DMS53 treated with DMSO at 0.1 percent for 48 hours (cell line): ENCODE measurements around the gene SNU13.
A peak's percentile ranks its signal among the peaks of the same experiment; 100 is the strongest.
"Not testable (repeated sequence)": the region's sequence is repeated elsewhere in the genome, so short reads cannot be mapped to it uniquely, and the experiment has no call there.

Source experiments
- DNase-seq: peaks from one replicate; lab custom pipeline; 2025; ENCODE audit not compliant: unreplicated experiment; lab: John Stamatoyannopoulos, UW

Gene SNU13

DNA sequence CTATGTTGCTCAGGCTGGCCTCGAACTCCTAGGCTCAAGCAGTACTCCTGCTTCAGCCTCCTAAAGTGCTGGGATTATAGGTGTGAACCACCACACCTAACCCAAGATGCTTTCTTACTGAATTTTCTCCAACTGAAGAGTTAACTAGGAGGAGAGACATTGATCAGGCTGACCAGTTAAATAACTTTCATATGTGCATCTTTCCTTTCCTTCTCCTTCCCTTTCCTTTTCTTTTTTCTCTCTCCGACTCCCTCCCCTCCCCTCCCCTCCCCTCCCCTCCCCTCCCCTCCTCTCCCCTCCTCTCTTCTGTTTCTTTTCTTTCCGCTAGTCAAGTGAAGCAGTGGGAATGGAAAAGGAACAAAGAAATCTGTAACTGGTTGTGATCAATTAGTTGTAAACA, 40.9 kb downstream of the SNU13 start:
- DNase-seq: no peak

DNA sequence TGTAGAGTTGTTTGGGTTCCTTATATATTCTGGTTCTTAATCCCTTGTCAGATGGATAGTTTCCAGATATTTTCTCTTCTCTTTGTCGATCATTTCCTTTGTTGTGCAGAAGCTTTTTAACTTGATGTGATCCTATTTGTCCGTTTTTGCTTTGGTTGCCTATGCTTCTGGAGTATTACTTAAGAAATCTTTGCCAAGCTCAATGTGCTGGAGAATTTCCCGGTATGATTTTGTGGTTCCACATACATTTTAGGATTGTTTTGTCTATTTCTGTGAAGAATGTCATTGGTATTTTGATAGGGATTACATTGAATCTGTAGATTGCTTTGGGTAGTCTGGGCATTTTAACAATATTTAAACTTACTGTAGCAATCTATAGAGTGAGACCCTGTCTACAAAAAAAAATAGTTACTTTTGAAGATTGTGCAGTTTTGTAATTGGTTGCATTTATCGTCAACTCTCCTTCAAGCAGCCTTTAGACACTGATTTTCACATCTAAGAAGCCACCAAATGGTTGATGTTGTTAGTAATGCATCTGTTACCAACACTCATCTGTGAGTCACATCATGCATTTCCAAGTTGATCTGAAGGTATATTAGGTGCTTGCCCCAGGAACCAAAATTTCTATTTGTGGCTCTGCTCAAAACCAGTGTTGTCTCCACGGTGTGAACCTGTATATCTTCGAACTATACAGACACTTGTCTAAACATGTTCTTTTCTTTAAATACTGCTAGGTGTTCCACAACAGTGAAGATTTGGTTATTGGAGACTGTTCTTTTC, 46.1 kb downstream of the SNU13 start:
- DNase-seq: no peak

DNA sequence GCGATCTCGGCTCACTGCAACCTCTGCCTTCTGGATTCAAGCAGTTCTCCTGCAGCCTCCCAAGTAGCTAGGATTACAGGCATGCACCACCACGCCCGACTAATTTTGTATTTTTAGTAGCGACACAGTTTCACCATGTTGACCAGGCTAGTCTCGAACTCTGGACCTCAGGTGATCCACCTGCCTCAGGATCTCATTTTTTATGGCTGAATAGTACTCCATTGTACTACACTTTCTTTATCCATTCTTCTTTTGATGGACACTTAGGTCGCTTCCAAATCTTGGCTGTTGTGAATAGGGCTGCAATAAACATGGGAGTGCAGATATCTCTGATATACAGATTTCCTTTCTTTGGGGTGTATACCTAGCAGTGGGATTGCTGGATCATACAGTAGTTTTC, 46.8 kb downstream of the SNU13 start:
- no peak for DNase-seq

DNA sequence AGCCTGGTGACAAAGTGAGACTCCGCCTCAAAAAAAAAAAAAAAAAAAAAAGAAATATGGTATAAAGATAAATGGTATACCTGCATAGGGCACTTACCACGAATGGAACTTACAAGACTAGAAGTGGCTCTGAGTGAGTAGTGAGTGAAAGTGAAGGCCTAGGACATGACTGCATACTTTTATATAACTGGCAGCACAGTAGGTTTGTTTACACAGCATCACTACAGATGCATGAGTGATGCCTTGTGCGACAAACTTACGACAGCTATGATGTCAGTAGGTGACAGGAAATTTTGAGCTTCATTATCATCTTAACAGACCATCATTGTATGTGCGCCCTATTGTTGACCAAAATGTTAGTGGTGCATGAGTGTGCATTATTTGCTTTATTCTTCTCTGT, 49.9 kb downstream of the SNU13 start:
- peak; percentile 45 for DNase-seq

DNA sequence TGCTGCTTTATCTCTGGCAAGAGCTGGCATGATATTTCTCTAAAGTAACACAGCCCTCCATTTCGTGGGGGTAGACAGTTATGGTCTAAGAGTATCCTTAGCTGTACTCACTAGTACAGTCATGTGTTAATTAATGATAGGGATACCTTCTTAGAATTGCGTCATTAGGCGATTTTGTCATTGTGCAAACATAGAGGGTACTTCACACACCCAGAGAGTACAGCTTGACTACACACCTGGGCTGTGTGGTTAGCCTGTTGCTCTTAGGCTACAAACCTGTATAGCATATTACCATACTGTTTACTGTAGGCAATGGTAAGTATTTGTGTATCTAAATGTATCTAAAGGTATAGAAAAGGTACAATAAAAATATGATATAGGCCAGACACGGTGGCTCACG, 50.5 kb downstream of the SNU13 start:
- peak; percentile 86 for DNase-seq

DNA sequence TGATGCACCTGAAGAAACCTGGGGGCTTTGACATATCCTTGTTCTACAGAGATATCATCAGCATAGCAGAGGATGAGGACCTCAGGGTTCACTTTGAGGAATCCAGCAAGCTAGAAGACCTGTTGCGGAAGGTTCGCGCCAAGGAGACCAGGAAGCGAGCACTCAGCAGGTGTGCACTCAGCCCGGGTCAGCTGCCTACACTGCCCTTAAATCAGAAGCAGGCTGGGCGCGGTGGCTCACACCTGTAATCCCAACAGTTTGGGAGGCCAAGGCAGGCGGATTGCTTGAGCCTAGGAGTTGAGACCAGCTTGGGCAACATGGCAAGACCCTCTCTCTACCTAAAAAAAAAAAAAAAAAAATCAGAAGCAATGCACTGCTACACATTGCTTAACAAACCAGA, 51.0 kb downstream of the SNU13 start:
- not testable (repeated sequence) for DNase-seq

DNA sequence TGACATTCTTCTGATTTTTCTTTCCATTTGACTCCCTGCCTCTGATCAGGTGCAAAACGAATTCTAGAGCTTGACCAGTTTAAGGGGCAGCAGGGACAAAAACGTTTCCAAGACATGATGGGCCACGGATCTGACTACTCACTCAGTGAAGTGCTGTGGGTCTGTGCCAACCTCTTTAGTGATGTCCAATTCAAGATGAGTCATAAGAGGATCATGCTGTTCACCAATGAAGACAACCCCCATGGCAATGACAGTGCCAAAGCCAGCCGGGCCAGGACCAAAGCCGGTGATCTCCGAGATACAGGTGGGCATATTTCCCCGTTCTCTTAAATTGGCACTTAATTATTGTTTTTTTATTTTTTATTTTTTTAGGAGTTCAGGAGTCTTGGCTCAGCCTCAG, 52.2 kb downstream of the SNU13 start:
- DNase-seq: peak; percentile 9

DNA sequence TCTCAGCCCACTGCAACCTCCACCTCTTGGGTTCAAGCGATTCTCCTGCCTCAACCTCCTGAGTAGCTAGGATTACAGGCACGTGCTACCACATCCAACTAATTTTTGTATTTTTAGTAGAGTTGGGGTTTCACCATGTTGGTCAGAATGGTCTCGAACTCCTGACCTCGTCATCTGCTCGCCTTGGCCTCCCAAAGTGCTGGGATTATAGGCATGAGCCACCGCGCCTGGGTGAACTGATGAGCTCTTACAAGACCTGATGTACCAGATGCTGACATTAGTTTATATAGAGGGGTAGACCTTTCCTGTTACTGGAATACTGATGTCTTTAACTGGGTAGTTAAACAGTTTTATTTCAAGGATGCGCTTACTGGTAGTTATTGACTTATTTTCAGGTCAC, 54.1 kb downstream of the SNU13 start:
- not testable (repeated sequence) for DNase-seq

DNA sequence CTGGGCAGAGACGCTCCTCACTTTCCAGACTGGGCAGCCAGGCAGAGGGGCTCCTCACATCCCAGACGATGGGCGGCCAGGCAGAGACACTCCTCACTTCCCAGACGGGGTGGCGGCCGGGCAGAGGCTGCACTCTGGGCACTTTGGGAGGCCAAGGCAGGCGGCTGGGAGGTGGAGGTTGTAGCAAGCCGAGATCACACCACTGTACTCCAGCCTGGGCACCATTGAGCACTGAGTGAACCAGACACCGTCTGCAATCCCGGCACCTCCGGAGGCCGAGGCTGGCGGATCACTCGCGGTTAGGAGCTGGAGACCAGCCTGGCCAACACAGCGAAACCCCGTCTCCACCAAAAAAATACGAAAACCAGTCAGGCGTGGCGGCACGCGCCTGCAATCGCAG, 57.1 kb downstream of the SNU13 start:
- DNase-seq: not testable (repeated sequence)

DNA sequence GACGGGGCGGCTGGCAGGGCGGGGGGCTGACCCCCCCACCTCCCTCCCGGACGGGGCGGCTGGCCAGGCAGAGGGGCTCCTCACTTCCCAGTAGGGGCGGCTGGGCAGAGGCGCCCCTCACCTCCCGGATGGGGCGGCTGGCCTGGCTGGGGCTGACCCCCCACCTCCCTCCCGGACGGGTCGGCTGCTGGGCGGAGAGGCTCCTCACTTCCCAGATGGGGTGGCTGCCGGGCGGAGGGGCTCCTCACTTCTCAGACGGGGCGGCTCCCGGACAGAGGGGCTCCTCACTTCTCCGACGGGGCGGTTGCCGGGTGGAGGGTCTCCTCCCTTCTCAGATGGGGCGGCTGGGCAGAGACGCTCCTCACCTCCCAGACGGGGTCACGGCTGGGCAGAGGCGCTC, 57.6 kb downstream of the SNU13 start:
- DNase-seq: not testable (repeated sequence)

DNA sequence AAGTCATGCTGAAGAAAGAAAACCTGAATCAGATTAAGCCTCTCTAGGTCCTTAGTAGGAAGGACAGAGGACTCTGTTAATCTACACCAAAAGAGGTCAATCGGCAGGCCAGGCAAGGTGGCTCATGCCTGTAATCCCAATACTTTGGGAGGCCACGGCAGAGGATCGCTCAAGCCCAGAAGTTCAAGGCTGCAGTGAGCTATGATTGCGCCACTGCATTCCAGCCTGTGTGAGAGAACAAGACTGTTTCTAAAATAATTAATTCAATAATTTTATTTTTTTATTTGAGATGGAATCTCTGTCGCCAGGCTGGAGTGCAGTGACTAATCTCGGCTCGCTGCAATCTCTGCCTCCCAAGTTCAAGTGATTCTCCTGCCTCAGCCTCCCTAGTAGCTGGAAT, 63.1 kb downstream of the SNU13 start:
- DNase-seq: no peak
